Measurements from ENCODE around the gene RSAD1. TPM values are rescaled to one million over a fixed set of nuclear protein-coding genes. Genes with fewer than 3 reads are reported as not detected.

RSAD1 gene
- total RNA-seq, 3 donors from 2014 or later (not counting 1 experiment from before 2014, with no cell fraction given) = 49.0 to 71.3 (median 56.5) TPM

GRCh38 chr17:50477976-50478375, 684 bp upstream of the RSAD1 start:
- Mint-ChIP-seq H3K9me3 (no peaks in the 10 kb centered on the region), H3K4me3 (peak overlapping the region; percentile 79), H3K36me3 (no peaks in the 10 kb centered on the region), H3K4me1 (peaks cover 27 to 29% of the 10 kb centered on the region in 2 donors), H3K27ac (peak overlapping the region; percentile 89 to 93), H3K27me3 (ENCODE audit: low read depth in 2 of 2) (peaks cover 0 to 4% of the 10 kb centered on the region in 2 donors)
- Histone ChIP-seq H3K27ac (ENCODE audit: low read length) (peak overlapping the region; percentile 91), H3K4me1 (ENCODE audit: control insufficient read depth, insufficient read depth, low read length) (peaks cover 22% of the 10 kb centered on the region), H3K27me3 (ENCODE audit: control insufficient read depth, insufficient read depth, low read length) (no peaks in the 10 kb centered on the region), H3K9me3 (ENCODE audit: control insufficient read depth, insufficient read depth, low read length) (no peaks in the 10 kb centered on the region), H3K4me3 (ENCODE audit: low read length) (peak overlapping the region; percentile 42), H3K36me3 (ENCODE audit: control insufficient read depth, insufficient read depth, low read length) (peaks cover 7% of the 10 kb centered on the region)
- no peak for ATAC-seq
- DNase-seq = peak in 1 of 2 donors; percentile 18
- intact Hi-C loops (cut with micrococcal nuclease) = loop anchor here (5.0 kb wide), 1 partner anchor 64 kb away; no protein-coding TSS in a partner anchor
- TF ChIP-seq, protein P1, sequence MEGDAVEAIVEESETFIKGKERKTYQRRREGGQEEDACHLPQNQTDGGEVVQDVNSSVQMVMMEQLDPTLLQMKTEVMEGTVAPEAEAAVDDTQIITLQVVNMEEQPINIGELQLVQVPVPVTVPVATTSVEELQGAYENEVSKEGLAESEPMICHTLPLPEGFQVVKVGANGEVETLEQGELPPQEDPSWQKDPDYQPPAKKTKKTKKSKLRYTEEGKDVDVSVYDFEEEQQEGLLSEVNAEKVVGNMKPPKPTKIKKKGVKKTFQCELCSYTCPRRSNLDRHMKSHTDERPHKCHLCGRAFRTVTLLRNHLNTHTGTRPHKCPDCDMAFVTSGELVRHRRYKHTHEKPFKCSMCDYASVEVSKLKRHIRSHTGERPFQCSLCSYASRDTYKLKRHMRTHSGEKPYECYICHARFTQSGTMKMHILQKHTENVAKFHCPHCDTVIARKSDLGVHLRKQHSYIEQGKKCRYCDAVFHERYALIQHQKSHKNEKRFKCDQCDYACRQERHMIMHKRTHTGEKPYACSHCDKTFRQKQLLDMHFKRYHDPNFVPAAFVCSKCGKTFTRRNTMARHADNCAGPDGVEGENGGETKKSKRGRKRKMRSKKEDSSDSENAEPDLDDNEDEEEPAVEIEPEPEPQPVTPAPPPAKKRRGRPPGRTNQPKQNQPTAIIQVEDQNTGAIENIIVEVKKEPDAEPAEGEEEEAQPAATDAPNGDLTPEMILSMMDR (IDR thresholded peaks at IDR 0.05) = no peak
- WGBS (ENCODE audit: insufficient coverage) = 98% methylated on average over 5 of the region's 7 CpGs

- Histone ChIP-seq H3K36me3 (ENCODE audit: control insufficient read depth, insufficient read depth, low read length) (peaks cover 19% of the 10 kb centered on the region), H3K9me3 (ENCODE audit: control insufficient read depth, insufficient read depth, low read length) (no peaks in the 10 kb centered on the region), H3K27ac (ENCODE audit: low read length) (no peak overlapping the region), H3K4me3 (ENCODE audit: low read length) (peak overlapping the region; percentile 84), H3K4me1 (ENCODE audit: control insufficient read depth, insufficient read depth, low read length) (peaks cover 22% of the 10 kb centered on the region), H3K27me3 (ENCODE audit: control insufficient read depth, insufficient read depth, low read length) (no peaks in the 10 kb centered on the region)
- Mint-ChIP-seq H3K9me3 (no peaks in the 10 kb centered on the region), H3K4me3 (peak overlapping the region; percentile 84), H3K4me1 (peaks cover 27 to 29% of the 10 kb centered on the region in 2 donors), H3K36me3 (no peaks in the 10 kb centered on the region), H3K27ac (peak overlapping the region; percentile 36 to 93), H3K27me3 (ENCODE audit: low read depth in 2 of 2) (peaks cover 0 to 4% of the 10 kb centered on the region in 2 donors)
- TF ChIP-seq, protein P1 (IDR thresholded peaks at IDR 0.05) = peak; percentile 24
- WGBS (ENCODE audit: insufficient coverage) = 17% methylated on average over 19 of the region's 19 CpGs
- peak; percentile 44 to 57 (median 52) for ATAC-seq
- peak; percentile 41 to 79 for DNase-seq
- intact Hi-C loops (cut with micrococcal nuclease) = loop anchor here (5.0 kb wide), 1 partner anchor 63 kb away; no protein-coding TSS in a partner anchor
Observed at GRCh38 chr17:50479522-50480141, 972 bp downstream of the RSAD1 start.

DNA sequence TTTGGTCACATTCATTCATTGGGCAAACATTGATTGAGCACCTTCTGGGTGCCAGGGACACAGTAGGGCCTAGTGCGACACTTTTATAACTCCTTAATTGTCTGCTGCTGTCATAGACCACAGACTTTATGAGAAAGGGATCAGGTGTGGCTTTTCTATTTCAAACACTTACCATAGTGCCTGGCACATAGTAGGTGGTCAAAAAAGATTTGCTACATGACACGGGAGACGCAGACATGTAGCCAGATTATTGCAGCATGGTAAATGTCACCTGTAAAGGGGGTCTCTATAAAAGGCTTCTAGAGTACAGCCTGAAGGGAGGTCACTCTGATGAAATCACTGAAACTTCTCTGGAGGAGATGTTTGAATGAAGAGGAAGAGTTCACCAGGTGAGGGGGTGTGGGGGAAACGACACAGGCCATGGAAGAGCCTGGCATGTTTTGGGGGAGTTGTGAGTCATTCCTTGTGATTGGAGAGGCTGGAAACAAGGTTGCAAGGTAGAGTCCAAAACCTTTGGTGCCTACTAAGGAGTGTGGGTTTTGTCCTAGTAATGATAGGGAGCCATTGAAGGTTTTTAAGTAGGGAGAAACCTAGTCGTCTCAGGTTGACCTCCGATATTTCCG, 1.6 kb downstream of the RSAD1 start:
- no peaks in the 10 kb centered on the region for H3K27me3 ChIP-seq (ENCODE audit: control insufficient read depth, insufficient read depth, low read length)
- H3K36me3 ChIP-seq (ENCODE audit: control insufficient read depth, insufficient read depth, low read length) = peaks cover 24% of the 10 kb centered on the region
- H3K9me3 ChIP-seq (ENCODE audit: control insufficient read depth, insufficient read depth, low read length) = no peaks in the 10 kb centered on the region
- intact Hi-C loops (cut with micrococcal nuclease) = no loop called here
- Mint-ChIP-seq H3K4me3 (peak overlapping the region; percentile 18), H3K36me3 (no peaks in the 10 kb centered on the region), H3K27ac (peak overlapping the region in 1 of 2 donors; percentile 93), H3K4me1 (peaks cover 27 to 29% of the 10 kb centered on the region in 2 donors), H3K9me3 (no peaks in the 10 kb centered on the region), H3K27me3 (ENCODE audit: low read depth in 2 of 2) (peaks cover 0 to 4% of the 10 kb centered on the region in 2 donors)
- TF ChIP-seq, protein P1 (IDR thresholded peaks at IDR 0.05) = no peak
- no peak for ATAC-seq
- no peak overlapping the region for H3K27ac ChIP-seq (ENCODE audit: low read length)
- DNase-seq = no peak
- H3K4me3 ChIP-seq (ENCODE audit: low read length) = no peak overlapping the region
- WGBS (ENCODE audit: insufficient coverage) = 97% methylated on average over 7 of the region's 7 CpGs
- peaks cover 22% of the 10 kb centered on the region for H3K4me1 ChIP-seq (ENCODE audit: control insufficient read depth, insufficient read depth, low read length)
